ENCODE data around the gene PLEKHM2.

Gene PLEKHM2

DNA sequence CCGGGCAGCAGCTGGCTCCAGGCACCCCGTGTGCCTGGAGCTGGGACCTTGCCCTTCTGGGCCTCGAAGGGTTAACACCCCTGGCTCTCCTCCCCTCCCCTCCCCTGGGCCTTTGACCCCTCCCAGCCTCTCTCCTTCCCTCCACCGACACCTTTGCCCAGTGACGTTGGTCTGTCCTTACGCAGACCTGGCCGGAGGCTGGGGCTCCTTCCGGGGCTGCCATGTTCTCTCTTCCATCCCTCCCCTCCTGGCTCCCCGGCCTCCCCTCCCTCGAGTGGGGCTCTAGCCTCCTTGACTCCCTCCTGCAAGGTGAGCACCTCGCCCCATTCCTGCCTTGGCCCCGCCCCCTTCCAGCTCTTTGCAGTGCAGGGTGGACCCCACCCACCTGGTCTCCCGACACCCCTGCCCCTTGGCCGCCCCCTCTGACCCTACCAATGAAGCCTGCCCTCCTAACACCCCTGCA, 58.2 kb downstream of the PLEKHM2 start, which contains the start of gene TMEM82:
TSS of gene TMEM82 (plus strand) at position 161 of the 463 bp plus-strand sequence. CDS start at position 222, 61 bp downstream.
- in situ Hi-C loops (cut with HindIII; ENCODE audit: low pct_unique_long_range_greater_than_20kb, low sequenced_read_pairs) = no loop called here
- no peak for TF ChIP-seq JUND (IDR thresholded peaks at IDR 0.05; ENCODE audit: low read depth)
- no peak for DNase-seq (ENCODE audit: low read depth in 1 of 2, low spot score in 1 of 2)

DNA sequence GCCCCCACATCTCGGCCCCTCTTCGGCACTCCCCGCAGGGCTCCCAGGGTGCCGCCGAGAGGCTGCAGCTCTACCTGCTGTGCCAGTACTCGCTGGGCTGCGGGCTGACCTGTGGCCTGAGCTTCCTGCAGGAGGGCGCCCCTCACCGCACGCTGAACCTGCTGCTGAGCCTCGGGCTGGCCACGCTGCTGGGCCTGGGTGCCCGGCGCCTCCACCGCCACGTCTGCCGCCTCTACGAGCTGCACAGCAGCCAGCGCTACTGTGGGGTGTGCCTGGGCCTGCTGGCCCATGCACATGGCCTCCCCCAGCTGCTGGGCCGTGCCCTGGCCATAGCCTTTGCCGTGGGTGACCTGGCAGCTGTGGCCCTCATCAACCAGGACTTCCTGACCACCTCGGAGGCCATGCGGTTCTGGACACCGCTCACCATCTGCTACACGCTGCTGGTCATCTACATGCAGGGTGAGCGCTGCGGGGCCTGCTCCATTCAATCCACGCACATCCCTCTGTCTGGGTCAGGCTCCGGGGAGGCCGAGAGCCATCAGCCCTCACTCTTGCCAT, 60.1 kb downstream of the PLEKHM2 start:
- no peak for TF ChIP-seq JUND (IDR thresholded peaks at IDR 0.05; ENCODE audit: low read depth)
- in situ Hi-C loops (cut with HindIII; ENCODE audit: low pct_unique_long_range_greater_than_20kb, low sequenced_read_pairs) = no loop called here
- DNase-seq (ENCODE audit: low read depth in 1 of 2, low spot score in 1 of 2) = no peak

DNA sequence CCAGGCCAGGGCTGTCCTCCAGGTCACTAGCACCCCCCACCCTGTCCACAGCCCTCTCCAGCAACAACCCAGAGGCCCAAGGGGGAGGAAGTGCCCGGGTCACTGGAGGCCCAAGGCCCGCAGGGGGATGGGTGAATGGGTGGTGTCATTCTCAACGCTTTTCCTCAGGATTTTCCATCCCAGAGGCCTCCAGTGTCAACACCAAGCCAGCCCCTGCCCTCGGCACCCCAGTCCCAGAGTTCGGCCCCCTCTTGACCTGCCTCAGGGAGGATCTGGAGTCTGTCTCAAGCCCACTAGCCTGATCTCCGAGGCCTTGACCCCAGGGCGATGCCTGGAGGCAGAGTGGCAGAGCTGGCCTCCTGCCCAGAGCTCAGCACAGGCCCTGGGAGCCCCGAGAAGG, 63.3 kb downstream of the PLEKHM2 start:
- DNase-seq (ENCODE audit: low read depth in 1 of 2, low spot score in 1 of 2) = no peak
- in situ Hi-C loops (cut with HindIII; ENCODE audit: low pct_unique_long_range_greater_than_20kb, low sequenced_read_pairs) = no loop called here
- no peak for TF ChIP-seq JUND (IDR thresholded peaks at IDR 0.05; ENCODE audit: low read depth)

DNA sequence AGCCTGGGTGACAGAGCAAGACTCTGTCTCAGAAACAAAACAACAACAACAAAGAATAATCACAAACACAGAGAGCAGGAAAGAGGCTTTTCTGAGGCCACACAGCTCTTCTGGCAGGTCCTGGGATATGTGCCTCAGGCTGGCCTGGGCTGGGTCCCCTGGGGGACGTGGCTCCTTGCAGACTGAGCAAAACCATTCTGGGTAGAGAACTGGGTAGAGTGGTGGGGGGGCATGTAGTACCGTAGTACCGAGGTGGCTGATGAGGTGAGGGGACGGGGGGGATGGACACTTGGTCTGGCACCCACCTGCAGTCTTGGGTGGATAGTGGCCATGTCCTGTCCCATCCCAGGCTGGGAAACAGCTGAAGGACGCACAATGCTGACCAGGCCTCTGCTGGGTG, 64.1 kb downstream of the PLEKHM2 start:
- DNase-seq (ENCODE audit: low read depth in 1 of 2, low spot score in 1 of 2) = no peak
- in situ Hi-C loops (cut with HindIII; ENCODE audit: low pct_unique_long_range_greater_than_20kb, low sequenced_read_pairs) = no loop called here
- TF ChIP-seq JUND (IDR thresholded peaks at IDR 0.05; ENCODE audit: low read depth) = no peak

DNA sequence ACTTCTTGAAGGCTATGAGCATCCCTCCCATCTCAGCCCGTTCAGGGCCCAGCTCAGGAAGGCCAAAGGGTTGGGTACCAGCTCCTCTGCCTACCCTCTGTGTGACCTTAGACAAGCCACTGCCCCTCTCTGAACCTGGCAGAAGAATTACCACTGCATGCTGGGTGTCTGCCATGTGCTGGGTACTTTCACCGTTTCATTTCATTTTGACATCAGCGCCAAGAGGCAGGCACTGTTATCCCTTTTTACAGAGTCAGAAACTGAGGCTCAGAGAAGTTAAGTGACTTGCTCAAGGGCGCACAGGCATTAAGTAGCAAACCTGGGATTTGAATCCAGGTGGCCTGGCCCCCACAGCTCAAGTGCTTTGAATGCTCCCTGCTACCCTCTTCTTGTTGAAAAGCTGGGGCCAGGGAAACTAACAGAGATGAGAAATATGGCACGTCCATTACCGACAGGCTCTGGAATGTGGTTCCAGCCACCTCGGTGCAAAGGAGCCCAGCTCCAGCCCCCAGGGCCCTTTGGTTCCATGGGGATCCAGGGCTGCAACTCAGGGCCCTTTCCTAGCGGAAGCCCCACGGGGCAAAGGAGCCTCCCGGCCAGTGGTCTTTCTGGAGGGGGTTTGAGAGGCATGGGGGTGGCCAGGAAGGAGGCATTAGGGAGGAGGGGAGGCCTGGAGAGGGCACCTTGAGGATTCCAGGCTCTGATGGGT, 64.7 kb downstream of the PLEKHM2 start:
- in situ Hi-C loops (cut with HindIII; ENCODE audit: low pct_unique_long_range_greater_than_20kb, low sequenced_read_pairs) = no loop called here
- TF ChIP-seq JUND (IDR thresholded peaks at IDR 0.05; ENCODE audit: low read depth) = no peak

DNA sequence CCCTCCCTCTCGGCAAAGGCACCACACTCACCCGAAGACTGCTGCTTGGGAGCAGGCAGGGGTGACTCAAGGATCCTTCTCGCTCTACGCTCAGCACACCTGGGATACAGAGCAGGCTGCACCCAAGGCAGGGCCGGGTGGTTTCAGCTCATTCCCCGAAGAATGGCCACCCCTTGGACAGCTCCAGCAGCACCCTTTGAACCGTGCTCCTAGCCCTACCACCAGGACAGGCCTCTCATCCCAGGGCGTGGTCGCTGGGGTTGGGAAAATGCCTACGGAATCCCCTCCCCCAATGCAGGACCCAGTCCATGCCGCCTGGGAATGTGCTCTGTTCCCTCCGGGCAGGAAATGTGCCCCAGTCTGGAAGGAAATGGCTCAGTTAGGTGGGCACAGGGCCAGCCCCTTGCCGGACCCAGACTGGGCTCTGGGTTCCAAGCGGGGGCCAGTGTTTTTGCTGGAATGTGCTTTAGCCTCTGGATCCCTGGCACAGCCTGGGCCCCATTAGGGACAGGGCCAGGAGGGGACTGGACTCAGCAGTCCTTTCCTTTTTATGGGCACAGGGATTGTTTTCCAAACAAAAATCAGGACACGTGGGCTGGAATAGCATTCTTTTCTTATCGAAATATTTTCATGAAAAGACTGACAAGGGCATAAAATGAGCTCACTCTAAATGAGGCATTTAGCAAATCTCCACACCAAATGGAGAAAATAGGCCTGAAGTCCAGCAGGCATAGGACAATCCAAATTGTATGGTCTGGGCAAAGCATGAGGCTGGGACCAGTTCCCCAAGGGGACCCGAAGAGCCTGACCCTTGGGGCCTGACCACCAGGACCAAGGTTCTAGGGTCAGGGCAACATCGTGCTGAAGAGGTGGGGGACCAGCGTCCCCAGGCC, 65.5 kb downstream of the PLEKHM2 start:
- in situ Hi-C loops (cut with HindIII; ENCODE audit: low pct_unique_long_range_greater_than_20kb, low sequenced_read_pairs) = no loop called here
- no peak for TF ChIP-seq JUND (IDR thresholded peaks at IDR 0.05; ENCODE audit: low read depth)
- no peak for DNase-seq (ENCODE audit: low read depth in 1 of 2, low spot score in 1 of 2)

More for the DNA sequence above, 64.7 kb downstream of the PLEKHM2 start:
- DNase-seq (ENCODE audit: low read depth in 1 of 2, low spot score in 1 of 2) = no peak

DNA sequence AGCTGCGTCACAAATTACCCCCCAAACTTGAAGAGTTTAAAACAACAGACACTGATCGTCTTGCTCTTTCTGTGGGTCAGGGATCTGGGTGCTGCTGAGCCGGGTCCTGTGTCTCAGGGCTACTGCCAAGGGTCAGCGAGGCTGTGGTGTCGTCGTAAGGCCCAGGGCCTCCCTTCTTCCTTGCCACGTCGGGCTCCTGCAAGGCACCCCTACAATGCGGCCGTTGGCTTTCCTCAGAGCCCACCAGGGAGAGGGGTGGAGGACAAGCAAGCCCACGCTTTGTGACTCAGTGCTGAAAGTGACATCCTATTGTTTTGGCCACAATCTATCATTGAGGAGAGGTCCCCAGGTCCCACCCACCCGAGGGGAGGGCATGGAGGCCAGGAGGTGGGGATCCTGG, 66.8 kb downstream of the PLEKHM2 start:
- DNase-seq (ENCODE audit: low read depth in 1 of 2, low spot score in 1 of 2) = no peak
- TF ChIP-seq JUND (IDR thresholded peaks at IDR 0.05; ENCODE audit: low read depth) = no peak
- in situ Hi-C loops (cut with HindIII; ENCODE audit: low pct_unique_long_range_greater_than_20kb, low sequenced_read_pairs) = no loop called here

DNA sequence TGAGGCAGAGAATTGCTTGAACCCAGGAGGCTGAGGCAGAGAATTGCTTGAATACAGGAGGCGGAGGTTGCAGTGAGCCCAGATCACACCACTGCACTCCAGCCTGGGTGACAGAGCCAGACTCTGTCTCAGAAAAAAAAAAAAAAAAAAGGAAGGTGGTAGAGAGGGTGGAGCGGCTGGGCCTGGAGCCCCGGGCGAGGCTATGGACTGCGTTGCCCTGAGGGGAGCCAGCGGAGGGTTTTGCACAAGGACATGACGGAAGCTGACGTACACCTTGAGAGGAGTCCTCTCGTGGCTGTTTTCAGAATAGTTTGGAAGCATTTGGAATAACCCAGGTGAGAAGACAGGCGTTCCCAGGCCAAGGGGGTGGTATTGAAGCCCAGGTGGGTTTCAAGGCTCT, 67.6 kb downstream of the PLEKHM2 start:
- in situ Hi-C loops (cut with HindIII; ENCODE audit: low pct_unique_long_range_greater_than_20kb, low sequenced_read_pairs) = no loop called here
- no peak for DNase-seq (ENCODE audit: low read depth in 1 of 2, low spot score in 1 of 2)
- no peak for TF ChIP-seq JUND (IDR thresholded peaks at IDR 0.05; ENCODE audit: low read depth)

DNA sequence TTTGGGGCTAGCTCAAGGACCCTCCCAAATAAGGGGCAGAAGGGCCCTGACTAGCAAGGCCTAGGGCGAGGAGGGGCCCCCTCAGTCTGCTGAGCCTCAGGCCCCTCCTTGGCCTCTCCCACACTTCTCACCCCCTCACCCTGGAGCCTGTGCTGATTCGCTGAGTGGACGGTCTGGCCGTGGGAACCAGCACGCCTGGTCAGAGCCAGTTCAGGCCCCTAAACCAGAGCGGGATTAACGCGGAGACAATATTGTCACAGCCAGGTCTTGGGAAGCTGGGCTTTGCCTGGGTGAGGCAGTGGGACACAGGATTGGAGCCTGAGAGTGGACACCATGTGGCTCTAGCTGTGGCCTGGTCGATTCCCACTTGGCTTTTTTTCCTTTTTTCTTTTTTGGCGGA, 69.7 kb downstream of the PLEKHM2 start:
- TF ChIP-seq JUND (IDR thresholded peaks at IDR 0.05; ENCODE audit: low read depth) = no peak
- no peak for DNase-seq (ENCODE audit: low read depth in 1 of 2, low spot score in 1 of 2)
- in situ Hi-C loops (cut with HindIII; ENCODE audit: low pct_unique_long_range_greater_than_20kb, low sequenced_read_pairs) = no loop called here

DNA sequence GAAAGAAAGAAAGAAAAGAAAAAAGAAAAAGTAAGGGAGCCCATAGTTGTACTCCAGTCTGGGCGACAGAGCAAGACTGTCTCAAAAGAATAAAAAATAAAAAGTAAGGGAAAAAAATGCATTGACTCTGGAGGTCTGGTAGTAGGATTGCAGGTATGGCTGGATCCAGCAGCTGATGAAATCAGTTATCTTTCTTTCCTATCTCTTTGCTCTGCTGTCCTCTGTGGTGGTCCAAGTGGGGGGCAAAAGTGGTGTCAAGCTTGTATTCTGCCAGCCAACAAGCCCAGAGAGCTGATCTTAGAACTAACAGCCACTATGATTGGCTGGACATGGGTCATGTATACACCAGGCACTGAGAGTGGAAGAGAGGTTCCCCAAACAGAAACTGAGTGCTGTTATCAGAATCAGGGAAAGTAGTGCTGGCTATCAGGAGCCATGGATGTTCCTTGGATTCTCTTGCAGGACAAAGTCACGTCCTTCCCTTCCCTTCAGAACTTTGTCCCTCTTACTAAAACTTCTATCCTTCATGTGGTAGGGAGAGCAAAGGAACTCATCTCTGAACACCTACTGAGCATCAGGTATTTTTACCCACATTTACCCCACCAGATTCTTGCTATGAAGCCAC, 71.0 kb downstream of the PLEKHM2 start:
- in situ Hi-C loops (cut with HindIII; ENCODE audit: low pct_unique_long_range_greater_than_20kb, low sequenced_read_pairs) = no loop called here
- DNase-seq (ENCODE audit: low read depth in 1 of 2, low spot score in 1 of 2) = no peak
- no peak for TF ChIP-seq JUND (IDR thresholded peaks at IDR 0.05; ENCODE audit: low read depth)

DNA sequence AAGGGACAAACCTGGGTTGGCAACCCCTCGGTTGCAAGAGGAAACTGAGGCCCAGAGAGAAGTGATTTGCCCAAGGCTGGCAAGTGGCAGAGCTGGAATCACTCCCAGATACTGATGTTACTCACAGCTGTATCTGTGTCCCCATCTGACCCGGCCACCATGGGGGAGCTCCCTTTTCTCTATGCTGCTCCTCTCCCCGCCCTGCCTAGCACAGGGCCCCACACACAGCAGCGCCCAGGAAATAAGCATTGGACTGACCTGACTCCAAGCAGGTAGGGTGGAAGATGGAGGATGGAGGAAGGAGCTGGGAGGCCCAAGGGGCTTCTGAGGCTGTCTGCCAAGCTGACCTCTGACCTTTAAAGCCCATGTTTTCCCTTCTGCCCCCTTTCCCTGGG, 71.5 kb downstream of the PLEKHM2 start:
- in situ Hi-C loops (cut with HindIII; ENCODE audit: low pct_unique_long_range_greater_than_20kb, low sequenced_read_pairs) = no loop called here
- no peak for DNase-seq (ENCODE audit: low read depth in 1 of 2, low spot score in 1 of 2)
- TF ChIP-seq JUND (IDR thresholded peaks at IDR 0.05; ENCODE audit: low read depth) = no peak

Measured in T47D (cell line).